ENCODE data around the gene MNAT1. TPM values are rescaled to one million over a fixed set of nuclear protein-coding genes. Genes with fewer than 3 reads are reported as not detected.

The MNAT1 gene
- polyA plus RNA-seq, 2 of the 4 experiments (the other 2 are of a cell fraction), result 42.7 to 78.1 TPM

- DNase-seq (ENCODE audit: low read depth in 1 of 2, low spot score in 1 of 2) (no peak), FAIRE-seq (no peak), ATAC-seq (no peak)
- TF ChIP-seq BCL3 (IDR thresholded peaks at IDR 0.05) (no peak), CHD2 (IDR thresholded peaks at IDR 0.05; ENCODE audit: low read length, partially characterized antibody) (no peak), CTCF (IDR thresholded peaks at IDR 0.05) (no peak), FOSL2 (IDR thresholded peaks at IDR 0.05) (no peak), FOSL2 (CRISPR knock-in tag; IDR thresholded peaks at IDR 0.05) (0 out of 2 replicates have a peak, but pooled peaks have one; percentile 23), TP53 (CRISPR knock-in tag; IDR thresholded peaks at IDR 0.05) (no peak), CBX2 (IDR thresholded peaks at IDR 0.05; ENCODE audit: borderline replicate concordance, low read depth) (no peak)
- Histone ChIP-seq H3K4me2 (peak overlapping the region; percentile 45), H3K4me3 (no peak overlapping the region), H3K27ac (no peak overlapping the region), H3K4me1 (peaks cover 28% of the 10 kb centered on the region), H3K9me3 (no peaks in the 10 kb centered on the region)
- WGBS (ENCODE audit: missing lambda C conversion rate), result 43% methylated on average over 1 of the region's 1 CpG
- CTCF ChIA-PET, result no interaction called here
- POLR2A ChIA-PET, result no interaction called here
These were observed 23.0 kb downstream of the MNAT1 start for GRCh38 chr14:60757567-60758002.

GRCh38 chr14:60758885-60759284, 24.3 kb downstream of the MNAT1 start:
- Histone ChIP-seq H3K4me1 (peaks cover 28% of the 10 kb centered on the region), H3K4me3 (no peak overlapping the region), H3K4me2 (no peak overlapping the region), H3K27ac (no peak overlapping the region), H3K9me3 (no peaks in the 10 kb centered on the region)
- ChIA-PET CTCF (no interaction called here), POLR2A (no interaction called here)
- TF ChIP-seq TP53 (CRISPR knock-in tag; IDR thresholded peaks at IDR 0.05) (no peak), BHLHE40 (IDR thresholded peaks at IDR 0.05; ENCODE audit: low read depth, low read length) (no peak), JUNB (IDR thresholded peaks at IDR 0.05) (no peak), RARB (CRISPR knock-in tag; IDR thresholded peaks at IDR 0.05) (no peak), HDAC2 (IDR thresholded peaks at IDR 0.05) (no peak), HEYL (CRISPR knock-in tag; IDR thresholded peaks at IDR 0.05) (no peak), ZC3H11A (IDR thresholded peaks at IDR 0.05) (no peak), E2F6 (IDR thresholded peaks at IDR 0.05; ENCODE audit: borderline replicate concordance, low read depth) (no peak), POLR2AphosphoS2 (conservative IDR thresholded peaks at IDR 0.05; ENCODE audit: low read length) (no peak), CBX2 (IDR thresholded peaks at IDR 0.05; ENCODE audit: borderline replicate concordance, low read depth) (no peak), ZSCAN20 (CRISPR knock-in tag; IDR thresholded peaks at IDR 0.05) (no peak), GATA3 (IDR thresholded peaks at IDR 0.05; ENCODE audit: borderline replicate concordance) (no peak), RAD21 (conservative IDR thresholded peaks at IDR 0.05 in 1 of 2, IDR thresholded peaks at IDR 0.05 in 1 of 2) (no peak)
- FAIRE-seq (no peak), DNase-seq (ENCODE audit: low read depth in 1 of 2, low spot score in 1 of 2) (no peak), ATAC-seq (no peak)
- 90% methylated on average over 2 of the region's 2 CpGs for WGBS (ENCODE audit: missing lambda C conversion rate)

GRCh38 chr14:60760209-60760608, 25.6 kb downstream of the MNAT1 start:
- FAIRE-seq (no peak), ATAC-seq (no peak), DNase-seq (ENCODE audit: low read depth in 1 of 2, low spot score in 1 of 2) (no peak)
- Histone ChIP-seq H3K4me3 (no peak overlapping the region), H3K27ac (no peak overlapping the region), H3K9me3 (no peaks in the 10 kb centered on the region), H3K4me1 (peaks cover 28% of the 10 kb centered on the region), H3K4me2 (no peak overlapping the region)
- WGBS (ENCODE audit: missing lambda C conversion rate), result 98% methylated on average over 1 of the region's 1 CpG
- peak in 1 of 2 experiments; percentile 48; a peak in 1 of 4 replicates for TF ChIP-seq CEBPB (IDR thresholded peaks at IDR 0.05)
- TF ChIP-seq JUN (IDR thresholded peaks at IDR 0.05), result no peak
- POLR2A ChIA-PET, result no interaction called here
- CTCF ChIA-PET, result interaction anchor here (1.0 kb wide), 1 partner anchor 37 kb away, joined by 3 read pairs; no protein-coding TSS in a partner anchor

All from A549 (cell line).